ENCODE measurements around the gene SPRTN.
A peak's percentile ranks its signal among the peaks of the same experiment; 100 is the strongest.
"Not testable (repeated sequence)": the region's sequence is repeated elsewhere in the genome, so short reads cannot be mapped to it uniquely, and the experiment has no call there.

Gene SPRTN

DNA sequence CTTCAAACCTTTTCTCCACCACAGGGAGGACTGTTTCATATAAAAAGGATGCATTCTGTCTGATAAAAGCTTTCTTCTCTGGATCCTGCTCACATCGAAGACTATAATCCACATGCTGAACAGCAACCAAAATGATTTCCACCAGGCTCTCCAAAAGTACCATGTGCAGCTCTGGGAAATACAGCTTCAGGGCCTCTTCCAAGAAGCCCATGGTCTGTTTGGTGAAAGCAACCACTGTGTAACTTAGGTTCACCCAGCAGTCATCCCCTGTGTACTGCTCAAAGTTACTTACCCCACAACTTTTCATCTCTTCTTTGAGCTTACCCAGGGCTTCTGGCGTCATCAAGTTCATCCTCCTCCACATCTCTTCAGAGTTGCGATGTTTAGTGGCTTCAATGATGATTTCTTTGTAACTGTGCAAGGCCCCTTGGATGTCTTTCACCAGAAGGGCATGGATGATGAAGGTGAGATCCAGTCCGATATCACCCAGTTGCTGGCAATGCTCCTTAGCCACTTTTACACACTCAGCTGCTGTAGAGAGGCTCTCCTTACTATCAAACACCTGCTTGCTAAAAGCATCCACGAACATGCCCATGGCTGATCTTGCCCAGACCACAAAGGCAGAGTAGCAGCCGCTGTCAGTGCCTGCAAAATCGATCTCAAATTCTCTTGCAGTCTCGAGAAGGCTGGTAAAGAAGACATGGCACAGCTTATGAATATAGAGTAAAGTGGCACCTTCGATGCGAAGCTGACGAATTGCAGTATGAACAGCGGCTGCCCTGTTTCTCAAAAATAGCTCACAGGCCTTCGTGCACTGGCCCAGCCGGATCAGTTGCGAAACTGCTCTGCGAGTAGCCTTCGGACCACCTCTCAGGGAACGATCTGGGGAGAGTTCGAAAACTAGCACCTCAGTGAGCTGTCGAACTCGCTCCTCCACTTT is 2.2 kb upstream of the SPRTN start:
- no CpG with 5 or more reads among the region's 21 CpGs for WGBS (ENCODE audit: insufficient coverage, insufficient read length)
- no peak for DNase-seq (ENCODE audit: low read depth, low spot score)
- Histone ChIP-seq H3K36me3 (ENCODE audit: control insufficient read depth, insufficient read depth, low read length) (no peaks in the 10 kb centered on the region; the same call in 1 of the 2 replicates), H3K27ac (ENCODE audit: low read length) (no peak overlapping the region), H3K4me3 (ENCODE audit: low read length) (peak overlapping the region; percentile 83; the same call in 1 of the 2 replicates), H3K4me1 (ENCODE audit: control insufficient read depth, insufficient read depth, low read length) (peaks cover 3% of the 10 kb centered on the region; the same call in 1 of the 2 replicates), H3K27me3 (ENCODE audit: control insufficient read depth, insufficient read depth, low read length) (no peaks in the 10 kb centered on the region), H3K9me3 (ENCODE audit: control insufficient read depth, insufficient read depth, low read length) (no peaks in the 10 kb centered on the region)

DNA sequence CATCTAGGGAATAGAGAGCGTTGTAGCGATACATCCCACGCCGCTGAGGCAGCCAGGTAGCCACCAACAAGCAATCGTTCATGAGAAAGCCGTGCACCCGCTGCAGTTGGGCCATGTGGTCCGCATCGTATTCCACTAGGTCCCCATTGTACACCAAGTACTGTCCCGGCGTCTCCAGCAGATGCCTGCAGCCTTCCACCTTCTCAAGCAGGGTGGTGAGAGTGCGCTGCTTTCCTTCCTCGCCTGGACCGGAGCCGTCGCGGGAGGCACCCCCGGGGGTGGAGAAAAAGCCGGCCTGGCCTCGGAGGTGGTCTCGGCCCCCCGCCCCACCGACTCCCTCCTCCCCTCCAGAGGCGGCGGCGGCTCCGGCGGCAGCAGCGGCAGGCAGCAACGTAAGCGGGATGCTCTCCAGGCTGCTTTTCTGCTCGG is 1.0 kb upstream of the SPRTN start:
- Histone ChIP-seq H3K4me3 (ENCODE audit: low read length) (peak overlapping the region; percentile 83), H3K4me1 (ENCODE audit: control insufficient read depth, insufficient read depth, low read length) (peaks cover 3% of the 10 kb centered on the region; the same call in 1 of the 2 replicates), H3K36me3 (ENCODE audit: control insufficient read depth, insufficient read depth, low read length) (no peaks in the 10 kb centered on the region; the same call in 1 of the 2 replicates), H3K9me3 (ENCODE audit: control insufficient read depth, insufficient read depth, low read length) (no peaks in the 10 kb centered on the region), H3K27ac (ENCODE audit: low read length) (no peak overlapping the region), H3K27me3 (ENCODE audit: control insufficient read depth, insufficient read depth, low read length) (no peaks in the 10 kb centered on the region)
- WGBS (ENCODE audit: insufficient coverage, insufficient read length), result no CpG with 5 or more reads among the region's 32 CpGs
- DNase-seq (ENCODE audit: low read depth, low spot score), result no peak

DNA sequence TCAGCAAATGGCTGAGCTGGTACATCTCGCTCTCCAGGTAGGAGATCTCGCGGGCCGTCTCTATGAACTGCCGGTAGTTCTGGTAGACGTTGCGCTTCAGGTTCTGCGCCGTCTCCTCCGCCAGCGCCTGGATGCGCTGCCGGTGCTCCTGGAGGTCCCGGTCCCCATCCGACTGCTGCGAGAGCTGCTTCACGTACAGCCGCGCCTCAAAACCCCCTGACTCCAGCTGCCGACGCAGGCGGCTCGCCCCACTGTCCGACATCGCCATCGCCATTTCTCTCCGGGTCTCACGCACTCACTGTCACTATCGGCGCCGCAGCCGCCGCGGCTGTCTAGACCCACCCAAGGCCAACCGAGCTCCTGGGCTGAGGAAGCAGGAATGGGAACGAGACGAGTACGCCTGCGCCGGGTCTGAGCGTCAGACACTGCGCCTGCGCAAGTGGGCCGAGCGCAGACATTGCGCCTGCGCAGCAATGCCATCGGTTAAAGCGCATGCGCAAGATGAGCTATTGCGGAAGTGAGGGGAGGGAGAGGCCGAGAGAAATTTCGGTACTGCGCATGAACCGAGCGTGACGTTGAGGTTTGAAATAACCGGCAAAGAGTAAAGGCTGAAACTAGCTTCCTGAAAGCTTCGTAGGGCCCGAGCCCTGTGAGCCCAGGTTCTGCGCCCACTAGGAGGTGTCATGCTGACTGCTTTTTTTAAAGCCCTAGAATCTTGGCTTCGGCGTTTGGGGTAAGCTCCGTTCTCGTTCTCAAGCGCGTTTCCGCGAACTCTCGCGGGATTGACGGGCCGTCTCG is 422 bp upstream of the SPRTN start, which contains the start of gene EXOC8:
EXOC8 (minus strand) TSS at position 381 of the 798 bp plus-strand sequence; CDS start at position 274, 107 bp downstream.
- WGBS (ENCODE audit: insufficient coverage, insufficient read length), result no CpG with 5 or more reads among the region's 74 CpGs
- peaks cover 3% of the 10 kb centered on the region; the same call in 1 of the 2 replicates for H3K4me1 ChIP-seq (ENCODE audit: control insufficient read depth, insufficient read depth, low read length)
- no peaks in the 10 kb centered on the region; the same call in 1 of the 2 replicates for H3K36me3 ChIP-seq (ENCODE audit: control insufficient read depth, insufficient read depth, low read length)
- H3K27me3 ChIP-seq (ENCODE audit: control insufficient read depth, insufficient read depth, low read length), result no peaks in the 10 kb centered on the region
- peak within 1 kb of the TSS; percentile 83 for H3K4me3 ChIP-seq (ENCODE audit: low read length)
- H3K9me3 ChIP-seq (ENCODE audit: control insufficient read depth, insufficient read depth, low read length), result no peaks in the 10 kb centered on the region
- DNase-seq (ENCODE audit: low read depth, low spot score), result peak; percentile 97
- H3K27ac ChIP-seq (ENCODE audit: low read length), result no peak within 1 kb of the TSS

DNA sequence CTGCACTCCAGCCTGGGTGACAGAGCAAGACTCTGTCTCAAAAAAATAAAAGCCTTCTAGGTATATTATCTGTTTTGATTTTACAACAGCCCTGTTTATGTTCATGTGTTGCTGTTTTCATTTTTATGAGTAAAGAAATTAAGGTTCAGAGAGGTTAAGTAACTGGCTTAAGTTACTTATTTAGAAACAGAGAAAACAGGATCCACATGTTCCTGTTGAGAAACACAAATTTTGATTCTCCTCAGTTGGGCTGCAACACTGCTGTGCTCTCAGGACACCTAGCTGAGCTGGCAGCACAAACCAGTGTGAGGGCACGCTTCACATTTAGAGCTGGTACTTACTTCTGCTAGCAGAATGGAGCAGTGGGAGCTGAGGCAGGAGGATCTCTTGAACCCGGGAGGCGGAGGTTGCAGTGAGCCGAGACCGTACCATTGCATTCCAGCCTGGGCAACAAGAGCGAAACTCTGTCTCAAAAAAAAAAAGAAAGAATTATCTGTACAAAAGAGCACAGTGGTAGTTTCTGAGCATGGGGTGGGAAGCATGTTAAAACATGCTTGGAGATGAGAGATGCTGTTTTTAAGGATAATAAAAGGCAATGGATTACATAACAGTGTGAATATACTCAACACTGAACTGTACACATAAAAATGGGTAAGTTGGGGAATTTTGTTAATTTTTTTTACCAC is 2.4 kb downstream of the SPRTN start:
- Histone ChIP-seq H3K36me3 (ENCODE audit: control insufficient read depth, insufficient read depth, low read length) (peaks cover 2% of the 10 kb centered on the region; the same call in 1 of the 2 replicates), H3K4me1 (ENCODE audit: control insufficient read depth, insufficient read depth, low read length) (peaks cover 3% of the 10 kb centered on the region; the same call in 1 of the 2 replicates), H3K27ac (ENCODE audit: low read length) (no peak overlapping the region), H3K9me3 (ENCODE audit: control insufficient read depth, insufficient read depth, low read length) (no peaks in the 10 kb centered on the region), H3K27me3 (ENCODE audit: control insufficient read depth, insufficient read depth, low read length) (no peaks in the 10 kb centered on the region), H3K4me3 (ENCODE audit: low read length) (no peak overlapping the region)
- WGBS (ENCODE audit: insufficient coverage, insufficient read length), result no CpG with 5 or more reads among the region's 6 CpGs
- no peak for DNase-seq (ENCODE audit: low read depth, low spot score)

DNA sequence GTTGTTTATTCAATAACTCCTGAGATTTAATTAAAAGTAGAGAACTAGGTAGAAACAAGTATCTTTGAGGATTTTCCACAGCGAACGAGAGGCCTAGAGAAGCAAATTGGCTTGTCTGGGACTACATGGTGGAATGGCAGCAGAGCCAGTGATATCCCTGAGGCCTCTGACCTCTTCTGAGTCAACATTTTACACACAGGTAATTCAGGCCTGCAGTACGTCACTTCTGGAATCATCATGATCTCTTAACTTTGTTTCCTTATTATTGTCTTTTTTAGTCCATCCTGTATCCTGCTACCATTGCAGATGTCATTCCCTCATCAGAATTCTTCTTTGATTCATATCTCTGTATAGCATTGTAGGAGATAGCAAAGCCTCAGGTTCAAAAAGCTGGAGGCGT is 9.9 kb downstream of the SPRTN start:
- no CpG with 5 or more reads among the region's 4 CpGs for WGBS (ENCODE audit: insufficient coverage, insufficient read length)
- Histone ChIP-seq H3K27ac (ENCODE audit: low read length) (no peak overlapping the region), H3K4me3 (ENCODE audit: low read length) (no peak overlapping the region), H3K9me3 (ENCODE audit: control insufficient read depth, insufficient read depth, low read length) (no peaks in the 10 kb centered on the region), H3K36me3 (ENCODE audit: control insufficient read depth, insufficient read depth, low read length) (peaks cover 2% of the 10 kb centered on the region; the same call in 1 of the 2 replicates), H3K27me3 (ENCODE audit: control insufficient read depth, insufficient read depth, low read length) (no peaks in the 10 kb centered on the region; the same call in 1 of the 2 replicates), H3K4me1 (ENCODE audit: control insufficient read depth, insufficient read depth, low read length) (no peaks in the 10 kb centered on the region)
- no peak for DNase-seq (ENCODE audit: low read depth, low spot score)

DNA sequence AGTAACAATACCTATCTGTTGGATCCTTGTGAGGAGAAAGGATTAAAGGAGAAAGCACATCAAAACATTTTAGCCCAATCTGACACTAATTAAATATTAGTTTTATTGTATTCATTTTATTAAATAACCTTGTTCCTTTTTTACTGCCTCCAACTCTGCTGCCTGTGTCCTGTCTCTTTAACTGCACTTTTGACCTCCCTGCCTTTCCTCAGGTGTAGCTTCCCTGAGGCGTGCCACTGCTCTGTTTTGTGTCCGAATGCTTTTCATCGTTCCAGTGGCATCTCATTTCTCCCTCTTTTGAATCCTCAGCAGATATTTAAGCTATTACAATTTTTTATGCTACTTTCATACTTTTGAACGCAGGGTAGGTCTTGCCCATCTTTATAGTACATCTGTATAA is 10.3 kb downstream of the SPRTN start:
- no peak for DNase-seq (ENCODE audit: low read depth, low spot score)
- H3K27me3 ChIP-seq (ENCODE audit: control insufficient read depth, insufficient read depth, low read length), result no peaks in the 10 kb centered on the region; the same call in 1 of the 2 replicates
- H3K4me3 ChIP-seq (ENCODE audit: low read length), result no peak overlapping the region
- no CpG with 5 or more reads among the region's 4 CpGs for WGBS (ENCODE audit: insufficient coverage, insufficient read length)
- no peak overlapping the region for H3K27ac ChIP-seq (ENCODE audit: low read length)
- H3K4me1 ChIP-seq (ENCODE audit: control insufficient read depth, insufficient read depth, low read length), result no peaks in the 10 kb centered on the region
- H3K9me3 ChIP-seq (ENCODE audit: control insufficient read depth, insufficient read depth, low read length), result no peaks in the 10 kb centered on the region
- peaks cover 2% of the 10 kb centered on the region; the same call in 1 of the 2 replicates for H3K36me3 ChIP-seq (ENCODE audit: control insufficient read depth, insufficient read depth, low read length)

DNA sequence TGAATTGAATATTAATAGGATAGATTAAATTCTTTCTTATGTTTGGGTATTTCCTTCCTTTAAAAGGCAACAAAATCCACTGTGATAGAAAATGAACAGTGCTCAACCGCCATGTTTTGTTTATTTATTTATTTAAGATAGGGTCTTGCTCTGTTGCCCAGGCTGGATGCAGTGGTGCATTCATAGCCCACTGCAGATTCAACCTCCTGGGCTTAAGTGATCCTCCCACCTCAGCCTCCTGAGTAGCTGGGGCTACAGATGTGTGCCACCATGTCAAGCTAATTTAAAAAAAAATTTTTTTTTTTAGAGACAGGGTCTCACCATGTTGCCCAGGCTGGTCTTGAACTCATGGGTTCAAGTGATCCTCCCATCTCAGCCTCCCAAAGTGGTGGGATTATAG is 10.8 kb downstream of the SPRTN start:
- H3K36me3 ChIP-seq (ENCODE audit: control insufficient read depth, insufficient read depth, low read length), result not testable (repeated sequence)
- WGBS (ENCODE audit: insufficient coverage, insufficient read length), result no CpG with 5 or more reads among the region's 1 CpG

DNA sequence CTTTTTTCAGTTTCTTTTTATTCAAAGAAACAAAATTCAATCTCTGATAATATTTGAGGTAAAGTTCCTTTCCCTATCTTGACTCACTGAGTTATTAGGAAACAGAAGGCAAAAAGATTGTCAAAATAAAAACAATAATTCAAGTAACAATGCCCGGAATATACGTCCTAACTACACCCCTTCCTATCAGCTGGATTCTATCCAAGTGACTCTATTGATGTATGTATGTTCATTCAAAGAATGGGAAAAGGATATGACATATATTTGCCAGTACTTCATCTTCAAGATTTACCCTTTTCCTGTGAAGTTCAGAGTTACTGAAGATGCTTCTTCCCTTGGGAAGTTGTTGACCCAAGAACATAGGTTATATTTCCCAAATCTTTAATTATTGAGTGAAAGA is 13.7 kb downstream of the SPRTN start:
- no CpG with 5 or more reads among the region's 2 CpGs for WGBS (ENCODE audit: insufficient coverage, insufficient read length)
- H3K4me3 ChIP-seq (ENCODE audit: low read length), result no peak overlapping the region
- no peak overlapping the region for H3K27ac ChIP-seq (ENCODE audit: low read length)
- no peaks in the 10 kb centered on the region; the same call in 1 of the 2 replicates for H3K27me3 ChIP-seq (ENCODE audit: control insufficient read depth, insufficient read depth, low read length)
- no peaks in the 10 kb centered on the region; the same call in 1 of the 2 replicates for H3K36me3 ChIP-seq (ENCODE audit: control insufficient read depth, insufficient read depth, low read length)
- no peaks in the 10 kb centered on the region for H3K4me1 ChIP-seq (ENCODE audit: control insufficient read depth, insufficient read depth, low read length)
- DNase-seq (ENCODE audit: low read depth, low spot score), result no peak
- H3K9me3 ChIP-seq (ENCODE audit: control insufficient read depth, insufficient read depth, low read length), result no peaks in the 10 kb centered on the region

More for the DNA sequence above, 10.8 kb downstream of the SPRTN start:
- not testable (repeated sequence) for DNase-seq (ENCODE audit: low read depth, low spot score); H3K27ac ChIP-seq (ENCODE audit: low read length); H3K4me3 ChIP-seq (ENCODE audit: low read length); H3K27me3 ChIP-seq (ENCODE audit: control insufficient read depth, insufficient read depth, low read length); H3K4me1 ChIP-seq (ENCODE audit: control insufficient read depth, insufficient read depth, low read length); H3K9me3 ChIP-seq (ENCODE audit: control insufficient read depth, insufficient read depth, low read length)

DNA sequence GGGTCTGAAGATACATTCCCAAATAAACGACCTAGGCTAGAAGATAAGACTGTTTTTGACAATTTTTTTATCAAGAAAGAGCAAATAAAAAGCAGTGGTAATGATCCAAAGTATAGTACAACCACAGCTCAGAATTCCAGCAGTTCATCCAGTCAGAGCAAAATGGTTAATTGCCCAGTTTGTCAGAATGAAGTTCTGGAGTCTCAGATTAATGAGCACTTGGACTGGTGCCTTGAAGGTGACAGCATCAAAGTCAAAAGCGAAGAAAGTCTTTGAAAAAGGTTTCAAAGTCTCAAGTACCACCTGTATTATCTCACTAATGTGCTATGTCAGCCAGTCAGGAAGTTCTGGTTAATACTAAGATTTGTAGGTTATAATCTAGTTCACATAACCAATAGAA is 15.0 kb downstream of the SPRTN start:
- Histone ChIP-seq H3K4me1 (ENCODE audit: control insufficient read depth, insufficient read depth, low read length) (no peaks in the 10 kb centered on the region), H3K27me3 (ENCODE audit: control insufficient read depth, insufficient read depth, low read length) (no peaks in the 10 kb centered on the region; the same call in 1 of the 2 replicates), H3K4me3 (ENCODE audit: low read length) (no peak overlapping the region), H3K9me3 (ENCODE audit: control insufficient read depth, insufficient read depth, low read length) (no peaks in the 10 kb centered on the region), H3K27ac (ENCODE audit: low read length) (no peak overlapping the region), H3K36me3 (ENCODE audit: control insufficient read depth, insufficient read depth, low read length) (no peaks in the 10 kb centered on the region; the same call in 1 of the 2 replicates)
- WGBS (ENCODE audit: insufficient coverage, insufficient read length), result no CpG with 5 or more reads among the region's 2 CpGs
- DNase-seq (ENCODE audit: low read depth, low spot score), result no peak
